Esophagus mucosa (tissue), 1 donor: ENCODE results near the gene GFRA1. TPM values are rescaled to one million over a fixed set of nuclear protein-coding genes. Genes with fewer than 3 reads are reported as not detected.

Experiments
- ATAC-seq: fragments of 200-7000 bp; cut with Tn5 transposase; one replicate; pipeline ENCODE4 v1.9.1; 2020
- total RNA-seq: library from RNA; stranded (reverse); gene quantifications from one replicate; pipeline ENCODE4 v1.2.4, GENCODE V29; 2023
- donor health status: DM: yes; HTN: yes; CAD: no.

GFRA1 gene
- total RNA-seq, 1 donor from 2014 or later, result 0.56 TPM

GRCh38 chr10:116270771-116271592, 2.0 kb downstream of the GFRA1 start:
- ATAC-seq, result no peak

DNA sequence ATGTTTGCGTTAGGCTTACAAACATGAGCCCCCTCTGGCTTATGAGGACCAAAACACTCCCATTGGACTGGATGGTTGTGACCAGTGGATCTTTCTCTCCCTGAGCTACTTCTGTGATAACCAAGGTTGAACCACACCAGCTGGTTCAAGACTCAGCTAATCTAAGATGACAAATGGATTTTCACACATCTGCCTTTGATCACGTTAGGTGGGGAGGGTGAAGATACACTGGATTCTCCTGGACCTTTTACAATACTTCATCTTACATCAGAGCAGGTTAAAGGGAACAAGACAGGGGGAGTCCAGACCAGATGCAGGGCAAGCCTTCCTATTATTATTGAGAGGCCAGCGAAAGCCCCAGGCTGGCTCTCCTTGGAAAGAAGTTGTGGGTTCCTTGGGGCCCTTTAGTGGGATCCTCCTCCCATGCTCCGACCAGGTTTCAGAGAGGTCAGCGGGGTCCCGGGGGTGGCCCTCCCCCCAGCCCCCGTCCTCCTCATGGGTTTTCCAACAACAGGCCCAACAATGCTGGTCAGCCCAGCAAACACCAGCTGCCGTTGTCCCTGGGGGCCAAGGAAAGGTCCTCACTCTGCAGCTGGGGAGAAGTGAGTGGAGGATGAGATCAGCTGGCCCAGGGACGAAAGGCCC, 2.8 kb downstream of the GFRA1 start:
- no peak for ATAC-seq

DNA sequence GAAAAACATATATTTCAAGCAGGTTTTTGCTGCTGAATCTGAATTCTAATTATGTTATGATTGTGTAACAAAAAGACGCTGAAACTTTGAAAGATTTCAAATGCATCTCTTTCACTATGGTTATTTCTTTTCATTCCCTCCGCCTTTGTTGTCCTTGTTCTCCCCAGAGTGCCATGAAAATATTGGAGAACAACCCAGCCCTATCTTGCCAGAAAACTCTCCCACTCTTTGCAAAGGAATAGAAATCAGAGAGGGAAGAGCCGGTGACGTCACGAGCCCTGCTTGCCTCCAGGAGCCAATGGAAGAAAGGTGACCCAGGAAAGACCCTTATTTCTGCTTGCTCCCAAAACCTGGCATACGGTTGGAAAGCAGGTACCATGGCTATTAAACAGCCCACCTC, 3.4 kb downstream of the GFRA1 start:
- no peak for ATAC-seq

- no peak for ATAC-seq
Observed at GRCh38 chr10:116268976-116269375, 4.0 kb downstream of the GFRA1 start.

- no peak for ATAC-seq
Observed at GRCh38 chr10:116265686-116266085, 7.3 kb downstream of the GFRA1 start.

GRCh38 chr10:116263870-116264655, 8.9 kb downstream of the GFRA1 start:
- ATAC-seq, result no peak

- no peak for ATAC-seq
Observed at GRCh38 chr10:116262678-116263077, 10.3 kb downstream of the GFRA1 start.

DNA sequence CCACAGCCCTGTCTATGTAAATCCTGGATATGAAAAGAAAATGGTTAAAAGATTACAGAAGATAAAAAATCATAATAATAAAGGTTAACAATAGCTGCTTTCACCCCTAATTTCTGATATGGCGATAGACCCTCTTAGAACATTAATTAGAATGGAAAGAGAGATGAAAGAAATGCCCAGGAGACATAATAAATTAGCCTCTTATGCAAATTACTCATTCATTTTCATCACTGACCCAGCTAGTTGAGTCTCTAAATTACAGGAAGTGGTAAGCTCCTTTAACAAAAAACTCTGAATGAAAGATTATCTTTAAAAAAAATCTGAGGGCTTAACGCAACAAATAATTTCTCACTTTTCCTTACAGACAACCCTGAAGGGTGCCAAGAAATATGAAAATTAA, 12.4 kb downstream of the GFRA1 start:
- no peak for ATAC-seq

- ATAC-seq, result no peak
Observed at GRCh38 chr10:116259638-116260037, 13.4 kb downstream of the GFRA1 start.

DNA sequence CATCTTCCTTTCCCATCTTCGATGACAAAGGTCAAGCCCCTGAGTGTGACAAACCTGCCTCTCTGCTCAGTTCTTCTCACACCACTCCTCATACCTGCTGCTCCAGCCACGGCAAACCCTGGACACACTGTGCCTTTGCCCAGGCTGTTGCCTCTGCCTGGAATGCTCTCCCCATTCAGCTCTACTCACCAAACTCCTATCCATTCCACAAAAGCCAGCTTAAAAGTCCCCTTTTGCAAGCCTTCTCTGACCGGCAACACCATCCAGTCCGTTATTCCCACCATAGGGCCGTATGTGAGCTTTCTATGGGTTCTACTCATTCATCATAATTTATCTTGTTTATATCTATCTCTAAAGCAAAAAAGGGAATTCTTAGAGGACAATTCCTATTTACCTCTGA, 15.2 kb downstream of the GFRA1 start:
- no peak for ATAC-seq

DNA sequence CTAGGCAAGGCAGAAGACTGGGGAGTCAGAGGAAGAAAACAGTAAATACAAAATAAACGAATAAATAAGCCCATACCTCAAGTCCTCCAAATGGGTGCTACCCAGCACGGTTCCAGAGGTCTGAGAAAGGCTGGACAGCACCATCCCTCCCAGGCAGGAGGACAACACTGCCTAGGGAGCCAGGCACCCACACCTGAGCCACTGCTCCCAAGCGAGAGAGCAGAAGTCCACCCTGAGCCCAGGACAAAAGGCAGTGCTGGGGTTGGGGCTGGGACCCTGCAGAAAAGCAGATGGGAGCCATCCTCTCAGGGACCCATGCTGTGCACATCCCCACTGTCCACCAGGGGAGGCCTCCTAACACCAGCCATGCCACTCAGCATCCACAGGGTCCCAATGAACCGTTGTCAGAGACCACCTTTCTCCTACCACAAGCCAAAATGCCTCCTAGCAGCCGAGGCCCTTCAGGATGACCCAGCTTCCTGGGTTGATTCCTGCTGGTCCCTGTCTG, 16.2 kb downstream of the GFRA1 start:
- no peak for ATAC-seq

- ATAC-seq, result no peak
Observed at GRCh38 chr10:116255886-116256751, 16.9 kb downstream of the GFRA1 start.

- ATAC-seq, result no peak
Observed at GRCh38 chr10:116254422-116255155, 18.4 kb downstream of the GFRA1 start.

DNA sequence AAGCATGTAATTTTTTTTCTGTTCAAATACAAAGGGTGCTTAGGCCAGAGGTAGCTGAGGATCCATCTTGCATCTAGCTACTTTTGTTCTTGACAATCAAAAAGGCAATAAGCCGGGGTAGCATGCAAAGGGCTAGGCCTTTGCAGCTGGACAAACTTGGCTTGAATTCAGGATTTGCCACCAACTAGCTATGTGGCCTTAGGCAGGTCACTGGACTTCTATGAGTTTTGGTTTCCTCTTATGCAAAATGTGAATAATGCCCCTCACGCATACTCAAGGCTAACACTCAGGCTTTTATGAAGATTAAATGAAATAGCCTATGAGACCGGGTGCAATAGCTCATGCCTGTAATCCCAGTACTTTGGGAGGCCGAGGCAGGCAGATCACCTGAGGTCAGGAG, 19.3 kb downstream of the GFRA1 start:
- no peak for ATAC-seq

DNA sequence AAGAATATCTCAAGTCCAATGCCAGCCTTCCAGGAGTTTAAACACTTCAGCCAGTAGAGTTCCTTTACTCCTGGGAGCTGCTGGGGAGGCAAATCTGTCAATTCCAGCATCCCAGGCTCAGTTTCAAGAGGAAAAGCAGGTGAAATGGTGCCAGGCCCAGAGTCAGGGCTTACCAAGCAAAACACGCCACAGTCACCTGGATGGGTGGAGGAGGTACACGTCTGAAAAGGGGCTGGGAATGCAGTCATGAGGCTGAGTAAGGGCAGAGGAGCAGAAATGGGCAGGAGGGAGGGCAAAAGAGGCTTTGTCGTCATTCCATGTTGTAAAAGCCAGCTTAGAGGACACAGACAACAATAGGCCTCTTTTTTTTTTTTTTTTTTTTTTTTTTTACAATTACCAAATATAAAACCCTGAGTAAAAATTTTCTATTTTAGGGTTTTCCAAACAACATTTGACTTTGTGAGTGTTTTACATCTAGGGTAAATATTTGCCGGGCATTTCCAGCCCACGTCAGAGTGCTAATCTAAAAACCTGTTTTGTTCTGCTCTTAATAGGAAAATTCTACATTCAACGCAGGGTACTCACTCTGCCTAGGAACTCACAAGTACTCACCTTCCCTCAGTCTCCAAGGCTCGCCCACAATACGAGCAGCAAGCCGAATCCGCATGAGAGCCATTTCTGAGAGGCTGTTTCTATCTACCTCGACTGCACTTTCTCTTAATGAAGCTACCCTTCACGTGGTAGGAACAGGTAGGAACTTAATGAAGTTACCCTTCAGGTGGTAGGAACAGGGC, 21.2 kb downstream of the GFRA1 start:
- ATAC-seq, result no peak

GRCh38 chr10:116247691-116248090, 25.3 kb downstream of the GFRA1 start:
- no peak for ATAC-seq

DNA sequence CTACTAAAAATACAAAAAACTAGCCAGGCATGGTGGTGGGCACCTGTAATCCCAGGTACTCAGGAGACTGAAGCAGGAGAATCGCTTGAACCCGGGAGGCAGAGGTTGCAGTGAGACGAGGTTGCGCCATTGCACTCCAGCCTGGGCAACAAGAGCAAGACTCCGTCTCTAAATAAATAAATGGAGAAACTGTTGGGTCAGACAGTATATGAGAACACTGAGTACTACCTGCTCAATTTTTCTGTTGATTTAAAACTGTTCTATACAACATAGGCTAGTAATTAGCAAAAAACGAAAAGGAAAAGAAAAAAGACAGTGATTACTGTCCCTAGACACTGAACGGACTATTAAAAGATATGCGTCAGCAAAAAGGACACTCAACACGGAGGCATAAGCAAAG, 26.7 kb downstream of the GFRA1 start:
- no peak for ATAC-seq

DNA sequence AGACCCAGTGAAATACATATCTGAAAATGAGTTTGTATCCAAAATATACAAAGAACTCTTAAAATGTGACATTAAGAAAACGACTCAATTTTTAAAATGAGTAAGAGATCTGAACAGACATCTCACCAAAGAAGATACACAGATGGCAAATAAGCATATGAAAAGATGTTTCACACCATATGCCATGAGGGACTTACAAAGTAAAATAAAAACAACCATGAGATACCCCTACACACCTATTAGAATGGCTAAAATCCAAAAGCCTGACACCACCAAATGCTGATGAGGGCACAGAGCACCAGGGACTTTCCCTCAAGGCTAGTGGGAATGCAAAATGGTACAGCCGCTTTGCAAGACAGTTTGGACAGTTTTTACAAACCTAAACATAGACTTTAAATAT, 27.9 kb downstream of the GFRA1 start:
- ATAC-seq, result no peak

- ATAC-seq, result no peak
Observed at GRCh38 chr10:116241642-116242410, 31.2 kb downstream of the GFRA1 start.

DNA sequence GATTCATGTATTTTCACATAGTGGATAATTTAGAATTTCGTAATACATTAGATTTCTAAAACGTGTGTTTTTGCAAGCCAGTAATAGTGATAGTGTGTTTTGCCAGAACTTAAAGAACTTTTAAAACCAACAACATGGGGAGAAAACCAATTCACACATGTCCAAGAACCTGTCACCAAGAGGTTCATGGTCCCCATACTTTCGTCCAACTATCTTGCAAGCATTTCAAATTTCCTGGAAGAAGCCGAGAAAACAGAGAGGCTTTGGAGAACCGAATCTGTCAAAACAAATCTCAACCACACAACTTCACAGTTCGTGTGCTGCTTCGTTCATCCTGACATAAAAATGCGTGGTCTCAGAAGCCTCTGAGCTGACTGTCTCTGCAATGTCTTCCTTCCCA, 31.9 kb downstream of the GFRA1 start:
- no peak for ATAC-seq
